Inflammatory macrophage treated with lipopolysaccharide for 1 hour (primary cell): ENCODE measurements around the gene MAFG.

Experiments
- DNase-seq, 2 donors: peaks; one replicate each; pipeline ENCODE4 v3.0.0-alpha.2; 2020 to 2022

Gene MAFG

GRCh38 chr17:81907219-81908145 is 20.1 kb downstream of the MAFG start:
- DNase-seq, result no peak

GRCh38 chr17:81906476-81907218 is 20.9 kb downstream of the MAFG start:
- DNase-seq, result no peak

GRCh38 chr17:81905993-81906392 is 21.5 kb downstream of the MAFG start:
- no peak for DNase-seq

GRCh38 chr17:81905424-81905875 is 22.1 kb downstream of the MAFG start:
- no peak for DNase-seq

- no peak for DNase-seq
These were observed 22.7 kb downstream of the MAFG start for GRCh38 chr17:81904600-81905423.

- no peak for DNase-seq
These were observed 23.5 kb downstream of the MAFG start for GRCh38 chr17:81903896-81904599.

GRCh38 chr17:81903415-81903831 is 24.1 kb downstream of the MAFG start:
- DNase-seq, result no peak

- DNase-seq, result no peak
These were observed 24.7 kb downstream of the MAFG start for GRCh38 chr17:81902653-81903414.

GRCh38 chr17:81902023-81902652 is 25.4 kb downstream of the MAFG start, which contains the start of gene NPB:
Gene NPB, plus strand, starts transcription at chr17:81902238. Its CDS starts 40 bp downstream, at chr17:81902278.
- no peak for DNase-seq

- DNase-seq, result no peak
These were observed 26.1 kb downstream of the MAFG start for GRCh38 chr17:81901167-81902022.

- DNase-seq, result no peak
These were observed 27.2 kb downstream of the MAFG start for GRCh38 chr17:81900181-81900820.

GRCh38 chr17:81899514-81900166 is 27.9 kb downstream of the MAFG start:
- DNase-seq, result no peak

- no peak for DNase-seq
These were observed 28.6 kb downstream of the MAFG start for GRCh38 chr17:81898885-81899284.

- no peak for DNase-seq
These were observed 29.3 kb downstream of the MAFG start for GRCh38 chr17:81898029-81898866.

- no peak for DNase-seq
These were observed 32.1 kb downstream of the MAFG start for GRCh38 chr17:81895400-81895799.

GRCh38 chr17:81891303-81891552 is 36.3 kb downstream of the MAFG start:
- DNase-seq, result no peak

GRCh38 chr17:81890447-81891302 is 36.9 kb downstream of the MAFG start:
- DNase-seq, result peak in 1 of 2 donors; percentile 42
